NB4 (cell line): ENCODE results near the gene EOLA2.
"Not testable (repeated sequence)": the region's sequence is repeated elsewhere in the genome, so short reads cannot be mapped to it uniquely, and the experiment has no call there.

Experiments
- DNase-seq: peaks from one replicate; pipeline ENCODE4 v3.0.0; 2010; ENCODE audit warnings: low read depth
- H3K4me3 ChIP-seq: one replicate; pipeline ENCODE4 v1.5.1; 2011; ENCODE audit warnings: mild to moderate bottlenecking, low read depth, low read length, moderate library complexity
- MYC ChIP-seq: IDR thresholded peaks from 2 replicates; pipeline ENCODE4 v1.6.1; 2011; ENCODE audit warnings: low read depth, low read length
- POLR2A ChIP-seq: IDR thresholded peaks from 2 replicates; pipeline ENCODE4 v1.6.1; 2011; ENCODE audit warnings: mild to moderate bottlenecking; ENCODE audit not compliant: insufficient read length; ENCODE audit errors: extremely low read depth
- TF ChIP-seq, protein P1 (sequence below): IDR thresholded peaks from one replicate; pipeline ENCODE4 v1.5.1; 2012; ENCODE audit warnings: low read depth, low read length
- TF ChIP-seq, protein P2 (sequence below): IDR thresholded peaks from 2 replicates; pipeline ENCODE4 v1.6.1; 2011; ENCODE audit warnings: low read depth, low read length

The EOLA2 gene

DNA sequence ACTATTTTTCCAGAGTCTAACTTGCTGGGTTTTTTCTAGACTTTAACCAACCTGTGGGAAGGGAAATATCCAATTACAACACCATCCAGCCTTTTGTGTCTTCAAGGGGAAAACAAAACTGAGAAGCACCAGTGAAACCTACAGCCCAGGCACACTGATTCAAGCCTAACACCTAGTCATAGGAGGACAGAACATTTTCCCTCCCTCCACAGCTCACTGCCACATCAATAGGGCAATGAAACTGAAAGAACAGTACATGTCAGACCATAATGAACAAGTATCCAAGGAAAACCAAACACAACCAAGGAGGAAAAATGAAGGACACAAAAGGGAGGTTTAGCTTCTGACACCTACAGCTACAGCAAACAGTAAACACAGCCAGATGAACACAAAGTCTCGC is 39.7 kb downstream of the EOLA2 start:
- no peak for TF ChIP-seq MYC
- TF ChIP-seq, protein P1, sequence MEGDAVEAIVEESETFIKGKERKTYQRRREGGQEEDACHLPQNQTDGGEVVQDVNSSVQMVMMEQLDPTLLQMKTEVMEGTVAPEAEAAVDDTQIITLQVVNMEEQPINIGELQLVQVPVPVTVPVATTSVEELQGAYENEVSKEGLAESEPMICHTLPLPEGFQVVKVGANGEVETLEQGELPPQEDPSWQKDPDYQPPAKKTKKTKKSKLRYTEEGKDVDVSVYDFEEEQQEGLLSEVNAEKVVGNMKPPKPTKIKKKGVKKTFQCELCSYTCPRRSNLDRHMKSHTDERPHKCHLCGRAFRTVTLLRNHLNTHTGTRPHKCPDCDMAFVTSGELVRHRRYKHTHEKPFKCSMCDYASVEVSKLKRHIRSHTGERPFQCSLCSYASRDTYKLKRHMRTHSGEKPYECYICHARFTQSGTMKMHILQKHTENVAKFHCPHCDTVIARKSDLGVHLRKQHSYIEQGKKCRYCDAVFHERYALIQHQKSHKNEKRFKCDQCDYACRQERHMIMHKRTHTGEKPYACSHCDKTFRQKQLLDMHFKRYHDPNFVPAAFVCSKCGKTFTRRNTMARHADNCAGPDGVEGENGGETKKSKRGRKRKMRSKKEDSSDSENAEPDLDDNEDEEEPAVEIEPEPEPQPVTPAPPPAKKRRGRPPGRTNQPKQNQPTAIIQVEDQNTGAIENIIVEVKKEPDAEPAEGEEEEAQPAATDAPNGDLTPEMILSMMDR: no peak
- TF ChIP-seq POLR2A: no peak
- TF ChIP-seq, protein P2, sequence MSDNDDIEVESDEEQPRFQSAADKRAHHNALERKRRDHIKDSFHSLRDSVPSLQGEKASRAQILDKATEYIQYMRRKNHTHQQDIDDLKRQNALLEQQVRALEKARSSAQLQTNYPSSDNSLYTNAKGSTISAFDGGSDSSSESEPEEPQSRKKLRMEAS: no peak
- no peak overlapping the region for H3K4me3 ChIP-seq
- no peak for DNase-seq

DNA sequence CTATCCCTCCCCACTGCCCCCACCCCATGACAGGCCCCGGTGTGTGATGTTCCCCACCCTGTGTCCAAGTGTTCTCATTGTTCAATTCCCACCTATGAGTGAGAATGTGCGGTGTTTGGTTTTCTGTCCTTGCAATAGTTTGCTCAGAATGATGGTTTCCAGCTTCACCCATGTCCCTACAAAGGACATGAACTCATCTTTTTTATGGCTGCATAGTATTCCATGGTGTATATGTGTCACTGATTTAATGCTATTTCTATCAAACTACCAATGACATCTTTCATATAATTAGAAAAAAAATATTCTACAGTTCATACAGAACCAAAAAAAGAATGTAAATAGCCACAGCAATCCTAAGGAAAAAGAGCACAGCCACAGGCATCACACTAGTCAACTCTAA is 47.5 kb downstream of the EOLA2 start:
- not testable (repeated sequence) for H3K4me3 ChIP-seq, DNase-seq
